OCI-LY1 (cell line): ENCODE data around the gene ABCB4.

Experiments
- EZH2 ChIP-seq: fragments of 200-600 bp; sonication (generic), shearing (Covaris generic); IDR thresholded peaks from 2 replicates; pipeline ENCODE4 v1.8.0; 2017; ENCODE audit warnings: borderline replicate concordance, mixed run types, mild to moderate bottlenecking, antibody characterized with exemption, low read length, moderate library complexity, mixed read lengths
- TF ChIP-seq, protein P1 (sequence below): fragments of 200-600 bp; sonication (generic), shearing (Covaris generic); IDR thresholded peaks from 2 replicates; pipeline ENCODE4 v1.5.1; 2017; ENCODE audit warnings: mild to moderate bottlenecking, antibody characterized with exemption, low read length, moderate library complexity, mixed read lengths

DNA sequence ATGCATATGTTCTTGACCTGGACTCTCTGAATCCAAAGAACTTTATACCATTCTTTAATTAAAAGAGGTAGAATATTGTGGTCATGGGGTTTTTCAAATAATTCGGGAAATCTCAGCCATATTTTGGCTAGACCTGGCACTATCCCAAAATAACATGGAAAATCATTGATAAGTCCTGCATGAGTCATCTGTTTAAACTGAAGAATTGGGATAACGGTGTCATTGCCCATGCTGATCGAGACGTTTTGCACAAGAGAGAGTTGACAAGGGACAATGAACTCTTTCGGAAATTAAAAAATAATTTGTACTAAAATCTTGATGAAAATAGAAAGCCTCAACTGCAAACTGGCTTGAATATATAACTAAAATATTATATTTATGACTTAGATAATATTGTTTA, 19.9 kb upstream of the ABCB4 start:
- TF ChIP-seq, protein P1, sequence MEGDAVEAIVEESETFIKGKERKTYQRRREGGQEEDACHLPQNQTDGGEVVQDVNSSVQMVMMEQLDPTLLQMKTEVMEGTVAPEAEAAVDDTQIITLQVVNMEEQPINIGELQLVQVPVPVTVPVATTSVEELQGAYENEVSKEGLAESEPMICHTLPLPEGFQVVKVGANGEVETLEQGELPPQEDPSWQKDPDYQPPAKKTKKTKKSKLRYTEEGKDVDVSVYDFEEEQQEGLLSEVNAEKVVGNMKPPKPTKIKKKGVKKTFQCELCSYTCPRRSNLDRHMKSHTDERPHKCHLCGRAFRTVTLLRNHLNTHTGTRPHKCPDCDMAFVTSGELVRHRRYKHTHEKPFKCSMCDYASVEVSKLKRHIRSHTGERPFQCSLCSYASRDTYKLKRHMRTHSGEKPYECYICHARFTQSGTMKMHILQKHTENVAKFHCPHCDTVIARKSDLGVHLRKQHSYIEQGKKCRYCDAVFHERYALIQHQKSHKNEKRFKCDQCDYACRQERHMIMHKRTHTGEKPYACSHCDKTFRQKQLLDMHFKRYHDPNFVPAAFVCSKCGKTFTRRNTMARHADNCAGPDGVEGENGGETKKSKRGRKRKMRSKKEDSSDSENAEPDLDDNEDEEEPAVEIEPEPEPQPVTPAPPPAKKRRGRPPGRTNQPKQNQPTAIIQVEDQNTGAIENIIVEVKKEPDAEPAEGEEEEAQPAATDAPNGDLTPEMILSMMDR = no peak
- TF ChIP-seq EZH2 = no peak
